GM18907 (cell line): ENCODE data around the gene PIK3AP1.

Experiments used
- ATAC-seq: cut with Tn5 transposase; IDR thresholded peaks from one replicate; pipeline ENCODE4 v1.9.1; 2021; ENCODE audit warnings: mild to moderate bottlenecking, moderate library complexity; ENCODE audit not compliant: unreplicated experiment

Gene PIK3AP1

GRCh38 chr10:96646301-96646700 is 74.0 kb downstream of the PIK3AP1 start:
- no peak for ATAC-seq

- ATAC-seq: peak; percentile 51
Measured at GRCh38 chr10:96645191-96645721, 75.1 kb downstream of the PIK3AP1 start.

- ATAC-seq: no peak
Measured at GRCh38 chr10:96643920-96644319, 76.4 kb downstream of the PIK3AP1 start.

- ATAC-seq: no peak
Measured at GRCh38 chr10:96642973-96643372, 77.3 kb downstream of the PIK3AP1 start.

- ATAC-seq: no peak
Measured at GRCh38 chr10:96642530-96642929, 77.8 kb downstream of the PIK3AP1 start.

GRCh38 chr10:96641396-96642295 is 78.7 kb downstream of the PIK3AP1 start:
- no peak for ATAC-seq

GRCh38 chr10:96639899-96640298 is 80.4 kb downstream of the PIK3AP1 start:
- ATAC-seq: no peak

GRCh38 chr10:96638696-96639095 is 81.6 kb downstream of the PIK3AP1 start:
- no peak for ATAC-seq

- no peak for ATAC-seq
Measured at GRCh38 chr10:96638120-96638519, 82.2 kb downstream of the PIK3AP1 start.

GRCh38 chr10:96637709-96638108 is 82.6 kb downstream of the PIK3AP1 start:
- no peak for ATAC-seq

GRCh38 chr10:96636551-96636950 is 83.8 kb downstream of the PIK3AP1 start:
- no peak for ATAC-seq

- no peak for ATAC-seq
Measured at GRCh38 chr10:96632974-96633710, 87.2 kb downstream of the PIK3AP1 start.

GRCh38 chr10:96627292-96627691 is 93.0 kb downstream of the PIK3AP1 start:
- no peak for ATAC-seq

GRCh38 chr10:96626795-96627194 is 93.5 kb downstream of the PIK3AP1 start:
- no peak for ATAC-seq

GRCh38 chr10:96625173-96625572 is 95.1 kb downstream of the PIK3AP1 start:
- no peak for ATAC-seq

GRCh38 chr10:96622013-96622787 is 98.1 kb downstream of the PIK3AP1 start:
- no peak for ATAC-seq

- no peak for ATAC-seq
Measured at GRCh38 chr10:96619796-96620773, 100.2 kb downstream of the PIK3AP1 start.

GRCh38 chr10:96619120-96619519 is 101.2 kb downstream of the PIK3AP1 start:
- no peak for ATAC-seq

GRCh38 chr10:96618653-96619052 is 101.7 kb downstream of the PIK3AP1 start:
- ATAC-seq: no peak

GRCh38 chr10:96616961-96617360 is 103.4 kb downstream of the PIK3AP1 start:
- ATAC-seq: no peak
